HEK293 (cell line): ENCODE data around the gene AIFM1.

ENCODE experiments used
- CTCF ChIA-PET: fragments of 350-600 bp; formaldehyde crosslinking; extraction: SDS; loops from one replicate; lab custom pipeline; 2021; ENCODE audit warnings: antibody characterized with exemption; lab: Yijun Ruan, JAX
- POLR2A ChIA-PET: fragments of 300-600 bp; formaldehyde crosslinking; extraction: SDS; loops from one replicate; lab custom pipeline; 2020; ENCODE audit warnings: antibody characterized with exemption, inconsistent platforms; lab: Yijun Ruan, JAX
- H3K27ac ChIP-seq: fragments of 200-500 bp; sonication (Bioruptor generic); 2 replicates; pipeline ENCODE4 v1.5.1; 2014; ENCODE audit warnings: low read depth, low read length, control low read depth, inconsistent platforms; ENCODE audit errors: extremely low read depth
- H3K36me3 ChIP-seq, 2 experiments: fragments of 200-500 bp in 1 of 2; sonication (Bioruptor generic) in 1 of 2; 1 replicate in 1 of 2; 2 replicates in 1 of 2; pipeline ENCODE4 v1.5.1; 2014 to 2017; ENCODE audit warnings: inconsistent platforms in 2 of 2, low read length in 2 of 2; ENCODE audit not compliant: control insufficient read depth in 2 of 2, insufficient read depth in 1 of 2
- H3K4me1 ChIP-seq: fragments of 200-500 bp; sonication (Bioruptor generic); 2 replicates; pipeline ENCODE4 v1.5.1; 2014; ENCODE audit warnings: mild to moderate bottlenecking, low read length, inconsistent platforms; ENCODE audit not compliant: control insufficient read depth, insufficient read depth
- H3K4me3 ChIP-seq: 2 replicates; pipeline ENCODE4 v1.5.1; 2011; ENCODE audit warnings: low read depth, mild to moderate bottlenecking, control low read depth, low read length, moderate library complexity
- H3K9me3 ChIP-seq: fragments of 200-500 bp; sonication (Bioruptor generic); 2 replicates; pipeline ENCODE4 v1.5.1; 2014; ENCODE audit warnings: low read depth, low read length, inconsistent platforms; ENCODE audit not compliant: control insufficient read depth, insufficient read depth
- IKZF3 ChIP-seq: fragments of 450-650 bp; IDR thresholded peaks from 2 replicates; pipeline ENCODE4 v1.5.0; 2018; ENCODE audit warnings: missing biosample characterization, mild to moderate bottlenecking, missing genetic modification characterization, moderate library complexity
- KLF9 ChIP-seq: fragments of 450-650 bp; formaldehyde crosslinking; IDR thresholded peaks from 2 replicates; pipeline ENCODE4 v1.5.1; 2016; ENCODE audit warnings: missing biosample characterization, missing genetic modification characterization, low read depth
- PRDM1 ChIP-seq: fragments of 450-650 bp; formaldehyde crosslinking; IDR thresholded peaks from 2 replicates; pipeline ENCODE4; 2016; ENCODE audit warnings: missing biosample characterization, missing genetic modification characterization
- ZBTB17 ChIP-seq: fragments of 450-650 bp; formaldehyde crosslinking; IDR thresholded peaks from 2 replicates; pipeline ENCODE4 v1.5.1; 2016; ENCODE audit warnings: missing biosample characterization, missing genetic modification characterization
- ZBTB8A ChIP-seq: fragments of 450-650 bp; formaldehyde crosslinking; IDR thresholded peaks from 2 replicates; pipeline ENCODE4 v1.5.1; 2016; ENCODE audit warnings: missing biosample characterization, missing genetic modification characterization
- ZFHX2 ChIP-seq: fragments of 450-650 bp; formaldehyde crosslinking; conservative IDR thresholded peaks from 2 replicates; pipeline ENCODE4 v1.5.1; 2016; ENCODE audit warnings: missing biosample characterization, missing genetic modification characterization
- ZNF121 ChIP-seq: fragments of 450-650 bp; formaldehyde crosslinking; IDR thresholded peaks from 2 replicates; pipeline ENCODE4 v1.5.1; 2016; ENCODE audit warnings: missing biosample characterization, missing genetic modification characterization
- ZNF175 ChIP-seq: fragments of 450-650 bp; formaldehyde crosslinking; IDR thresholded peaks from 2 replicates; pipeline ENCODE4 v1.5.1; 2016; ENCODE audit warnings: missing biosample characterization, missing genetic modification characterization
- ZNF324 ChIP-seq: fragments of 450-650 bp; formaldehyde crosslinking; IDR thresholded peaks from 2 replicates; pipeline ENCODE4 v1.5.1; 2016; ENCODE audit warnings: missing biosample characterization, missing genetic modification characterization
- ZNF510 ChIP-seq: fragments of 450-650 bp; formaldehyde crosslinking; IDR thresholded peaks from 2 replicates; pipeline ENCODE4 v1.5.1; 2018; ENCODE audit warnings: mild to moderate bottlenecking, missing genetic modification characterization, missing biosample characterization; ENCODE audit not compliant: insufficient replicate concordance
- ZNF530 ChIP-seq: fragments of 450-650 bp; formaldehyde crosslinking; IDR thresholded peaks from 2 replicates; pipeline ENCODE4 v1.5.1; 2016; ENCODE audit warnings: low read depth, missing biosample characterization, missing genetic modification characterization
- ZNF658 ChIP-seq: fragments of 450-650 bp; formaldehyde crosslinking; IDR thresholded peaks from 2 replicates; pipeline ENCODE4; 2016; ENCODE audit warnings: missing biosample characterization, missing genetic modification characterization
- ZSCAN16 ChIP-seq: fragments of 450-650 bp; formaldehyde crosslinking; IDR thresholded peaks from 2 replicates; pipeline ENCODE4 v1.5.1; 2016; ENCODE audit warnings: missing biosample characterization, missing genetic modification characterization
- ZSCAN30 ChIP-seq: fragments of 450-650 bp; IDR thresholded peaks from 2 replicates; pipeline ENCODE4 v1.5.1; 2018; ENCODE audit warnings: missing biosample characterization, mild to moderate bottlenecking, missing genetic modification characterization, moderate library complexity
- ZXDB ChIP-seq: fragments of 450-650 bp; formaldehyde crosslinking; IDR thresholded peaks from 2 replicates; pipeline ENCODE4 v1.5.1; 2016; ENCODE audit warnings: missing biosample characterization, missing genetic modification characterization
- TF ChIP-seq, protein P1 (sequence below): fragments of 450-650 bp; formaldehyde crosslinking; IDR thresholded peaks from 2 replicates; pipeline ENCODE4 v1.5.1; 2017; ENCODE audit warnings: missing biosample characterization, missing genetic modification characterization
- TF ChIP-seq, protein P2 (sequence below): fragments of 450-650 bp; formaldehyde crosslinking; IDR thresholded peaks from 2 replicates; pipeline ENCODE4 v1.5.1; 2016; ENCODE audit warnings: missing biosample characterization, missing genetic modification characterization
- TF ChIP-seq, protein P3 (sequence below): fragments of 450-650 bp; formaldehyde crosslinking; IDR thresholded peaks from 2 replicates; pipeline ENCODE4 v1.5.1; 2016; ENCODE audit warnings: missing biosample characterization, missing genetic modification characterization
- TF ChIP-seq, protein P4 (sequence below): fragments of 450-650 bp; formaldehyde crosslinking; IDR thresholded peaks from 2 replicates; pipeline ENCODE4 v1.5.1; 2016; ENCODE audit warnings: missing biosample characterization, missing genetic modification characterization
- TF ChIP-seq, protein P5 (sequence below): fragments of 450-650 bp; formaldehyde crosslinking; IDR thresholded peaks from 2 replicates; pipeline ENCODE4 v1.5.1; 2016; ENCODE audit warnings: missing biosample characterization, missing genetic modification characterization
- TF ChIP-seq, protein P6 (sequence below): fragments of 450-650 bp; formaldehyde crosslinking; IDR thresholded peaks from 2 replicates; pipeline ENCODE4 v1.5.1; 2016; ENCODE audit warnings: missing biosample characterization, missing genetic modification characterization

Gene AIFM1

DNA sequence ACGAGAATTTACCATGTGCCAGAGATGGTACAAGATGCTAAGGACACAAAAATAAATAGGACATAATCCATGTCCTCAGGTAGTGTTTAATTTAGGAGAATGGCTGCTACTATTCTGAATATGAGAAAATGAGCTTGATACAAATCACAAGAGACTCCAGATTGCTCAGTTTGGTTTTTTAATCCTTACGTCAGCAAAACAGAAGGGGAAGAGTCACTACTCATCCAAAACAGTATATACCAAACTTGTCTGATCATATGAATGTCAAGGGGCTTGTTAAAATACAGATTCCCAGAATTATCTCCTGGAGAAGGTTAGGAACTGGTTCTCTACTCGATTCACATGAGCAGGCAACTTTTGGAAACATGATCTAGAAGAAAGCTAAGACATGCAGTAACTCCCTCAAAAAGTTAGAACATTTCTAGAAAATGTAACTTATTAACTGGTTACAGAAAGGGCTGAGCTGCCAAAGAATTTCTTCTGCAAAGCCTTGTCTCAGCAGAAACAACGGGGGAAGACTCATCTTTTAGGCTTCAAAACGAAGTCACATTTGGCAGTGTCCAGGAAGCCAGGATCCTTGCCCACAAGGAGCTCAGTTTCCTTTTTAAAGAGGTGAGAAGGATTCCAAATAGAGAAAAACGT is 3.4 kb downstream of the AIFM1 start (continued):
- TF ChIP-seq, protein P1, sequence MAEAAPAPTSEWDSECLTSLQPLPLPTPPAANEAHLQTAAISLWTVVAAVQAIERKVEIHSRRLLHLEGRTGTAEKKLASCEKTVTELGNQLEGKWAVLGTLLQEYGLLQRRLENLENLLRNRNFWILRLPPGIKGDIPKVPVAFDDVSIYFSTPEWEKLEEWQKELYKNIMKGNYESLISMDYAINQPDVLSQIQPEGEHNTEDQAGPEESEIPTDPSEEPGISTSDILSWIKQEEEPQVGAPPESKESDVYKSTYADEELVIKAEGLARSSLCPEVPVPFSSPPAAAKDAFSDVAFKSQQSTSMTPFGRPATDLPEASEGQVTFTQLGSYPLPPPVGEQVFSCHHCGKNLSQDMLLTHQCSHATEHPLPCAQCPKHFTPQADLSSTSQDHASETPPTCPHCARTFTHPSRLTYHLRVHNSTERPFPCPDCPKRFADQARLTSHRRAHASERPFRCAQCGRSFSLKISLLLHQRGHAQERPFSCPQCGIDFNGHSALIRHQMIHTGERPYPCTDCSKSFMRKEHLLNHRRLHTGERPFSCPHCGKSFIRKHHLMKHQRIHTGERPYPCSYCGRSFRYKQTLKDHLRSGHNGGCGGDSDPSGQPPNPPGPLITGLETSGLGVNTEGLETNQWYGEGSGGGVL: no peak
- TF ChIP-seq ZXDB (tag by site-specific recombination): no peak

DNA sequence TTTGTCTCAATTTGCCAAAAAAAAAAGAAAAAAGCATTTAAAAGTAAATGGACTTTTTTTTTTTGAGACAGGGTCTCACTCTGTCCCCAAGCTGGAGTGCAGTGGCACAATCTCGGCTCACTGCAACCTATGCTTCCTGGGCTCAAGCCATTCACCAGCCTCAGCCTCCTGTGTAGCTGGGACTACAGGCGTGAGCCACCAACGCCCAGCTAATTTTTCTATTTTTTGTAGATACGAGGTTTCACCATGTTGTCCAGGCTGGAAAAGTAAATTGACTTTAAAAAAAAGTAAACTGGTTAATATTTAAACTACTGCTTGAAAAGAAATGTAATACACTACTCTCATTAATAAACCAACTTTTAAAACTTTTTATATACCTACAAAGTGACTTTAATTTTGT is 5.9 kb downstream of the AIFM1 start:
- ChIA-PET POLR2A (no interaction called here), CTCF (interaction anchor here (0.7 kb wide), 1 partner anchor 8 kb away, joined by 3 read pairs; no protein-coding TSS in a partner anchor)
- H3K27ac ChIP-seq: no peak overlapping the region
- peaks cover 5% of the 10 kb centered on the region for H3K4me1 ChIP-seq
- H3K4me3 ChIP-seq: no peak overlapping the region
- no peaks in the 10 kb centered on the region for H3K9me3 ChIP-seq
- H3K36me3 ChIP-seq: peaks cover 0 to 8% of the 10 kb centered on the region in 2 experiments; a peak in 1 of 3 replicates
- TF ChIP-seq ZNF324: no peak
- no peak for TF ChIP-seq ZNF121 (tag by site-specific recombination)
- no peak for TF ChIP-seq ZSCAN16 (tag by site-specific recombination)
- TF ChIP-seq, protein P2, sequence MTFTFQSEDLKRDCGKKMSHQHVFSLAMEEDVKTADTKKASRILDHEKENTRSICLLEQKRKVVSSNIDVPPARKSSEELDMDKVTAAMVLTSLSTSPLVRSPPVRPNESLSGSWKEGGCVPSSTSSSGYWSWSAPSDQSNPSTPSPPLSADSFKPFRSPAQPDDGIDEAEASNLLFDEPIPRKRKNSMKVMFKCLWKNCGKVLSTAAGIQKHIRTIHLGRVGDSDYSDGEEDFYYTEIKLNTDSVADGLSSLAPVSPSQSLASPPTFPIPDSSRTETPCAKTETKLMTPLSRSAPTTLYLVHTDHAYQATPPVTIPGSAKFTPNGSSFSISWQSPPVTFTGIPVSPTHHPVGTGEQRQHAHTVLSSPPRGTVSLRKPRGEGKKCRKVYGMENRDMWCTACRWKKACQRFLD (tag by site-specific recombination): no peak
- TF ChIP-seq, protein P3, sequence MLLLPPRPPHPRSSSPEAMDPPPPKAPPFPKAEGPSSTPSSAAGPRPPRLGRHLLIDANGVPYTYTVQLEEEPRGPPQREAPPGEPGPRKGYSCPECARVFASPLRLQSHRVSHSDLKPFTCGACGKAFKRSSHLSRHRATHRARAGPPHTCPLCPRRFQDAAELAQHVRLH: no peak
- no peak for TF ChIP-seq ZNF175 (tag by site-specific recombination)
- TF ChIP-seq ZSCAN30 (tag by site-specific recombination): no peak
- TF ChIP-seq ZNF510 (tag by site-specific recombination): no peak
- TF ChIP-seq, protein P4, sequence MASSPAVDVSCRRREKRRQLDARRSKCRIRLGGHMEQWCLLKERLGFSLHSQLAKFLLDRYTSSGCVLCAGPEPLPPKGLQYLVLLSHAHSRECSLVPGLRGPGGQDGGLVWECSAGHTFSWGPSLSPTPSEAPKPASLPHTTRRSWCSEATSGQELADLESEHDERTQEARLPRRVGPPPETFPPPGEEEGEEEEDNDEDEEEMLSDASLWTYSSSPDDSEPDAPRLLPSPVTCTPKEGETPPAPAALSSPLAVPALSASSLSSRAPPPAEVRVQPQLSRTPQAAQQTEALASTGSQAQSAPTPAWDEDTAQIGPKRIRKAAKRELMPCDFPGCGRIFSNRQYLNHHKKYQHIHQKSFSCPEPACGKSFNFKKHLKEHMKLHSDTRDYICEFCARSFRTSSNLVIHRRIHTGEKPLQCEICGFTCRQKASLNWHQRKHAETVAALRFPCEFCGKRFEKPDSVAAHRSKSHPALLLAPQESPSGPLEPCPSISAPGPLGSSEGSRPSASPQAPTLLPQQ: no peak
- TF ChIP-seq ZNF530 (tag by site-specific recombination): no peak
- TF ChIP-seq, all 188 proteins: peak for 0

DNA sequence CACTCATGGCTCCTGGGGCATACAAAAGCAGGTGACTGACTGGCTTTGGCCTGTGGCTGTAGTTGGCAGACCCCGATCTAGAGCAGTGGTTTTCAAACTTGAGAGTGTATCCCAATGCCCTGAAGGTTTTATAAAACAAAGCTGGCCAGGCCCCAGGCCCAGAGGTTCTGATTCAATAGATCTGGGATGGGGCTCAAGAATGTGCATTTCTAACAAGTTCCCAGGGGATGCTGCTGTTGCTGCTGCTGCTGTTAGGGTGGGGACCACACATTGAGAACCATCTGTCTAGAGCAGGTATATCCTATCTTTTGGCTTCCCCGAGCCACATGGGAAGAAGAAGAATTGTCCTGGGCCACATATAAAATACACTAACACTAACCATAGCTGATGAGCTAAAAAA is 7.3 kb downstream of the AIFM1 start:
- H3K4me1 ChIP-seq: no peaks in the 10 kb centered on the region
- ChIA-PET CTCF (interaction anchor here (0.7 kb wide), 1 partner anchor 50 kb away, joined by 3 read pairs; no protein-coding TSS in a partner anchor), POLR2A (interaction anchor here (0.7 kb wide), 1 partner anchor 541 kb away, joined by 4 read pairs; no protein-coding TSS in a partner anchor)
- no peak overlapping the region for H3K27ac ChIP-seq
- no peak for TF ChIP-seq ZNF658 (tag by site-specific recombination)
- TF ChIP-seq, protein P5, sequence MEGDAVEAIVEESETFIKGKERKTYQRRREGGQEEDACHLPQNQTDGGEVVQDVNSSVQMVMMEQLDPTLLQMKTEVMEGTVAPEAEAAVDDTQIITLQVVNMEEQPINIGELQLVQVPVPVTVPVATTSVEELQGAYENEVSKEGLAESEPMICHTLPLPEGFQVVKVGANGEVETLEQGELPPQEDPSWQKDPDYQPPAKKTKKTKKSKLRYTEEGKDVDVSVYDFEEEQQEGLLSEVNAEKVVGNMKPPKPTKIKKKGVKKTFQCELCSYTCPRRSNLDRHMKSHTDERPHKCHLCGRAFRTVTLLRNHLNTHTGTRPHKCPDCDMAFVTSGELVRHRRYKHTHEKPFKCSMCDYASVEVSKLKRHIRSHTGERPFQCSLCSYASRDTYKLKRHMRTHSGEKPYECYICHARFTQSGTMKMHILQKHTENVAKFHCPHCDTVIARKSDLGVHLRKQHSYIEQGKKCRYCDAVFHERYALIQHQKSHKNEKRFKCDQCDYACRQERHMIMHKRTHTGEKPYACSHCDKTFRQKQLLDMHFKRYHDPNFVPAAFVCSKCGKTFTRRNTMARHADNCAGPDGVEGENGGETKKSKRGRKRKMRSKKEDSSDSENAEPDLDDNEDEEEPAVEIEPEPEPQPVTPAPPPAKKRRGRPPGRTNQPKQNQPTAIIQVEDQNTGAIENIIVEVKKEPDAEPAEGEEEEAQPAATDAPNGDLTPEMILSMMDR: no peak
- TF ChIP-seq, protein P6, sequence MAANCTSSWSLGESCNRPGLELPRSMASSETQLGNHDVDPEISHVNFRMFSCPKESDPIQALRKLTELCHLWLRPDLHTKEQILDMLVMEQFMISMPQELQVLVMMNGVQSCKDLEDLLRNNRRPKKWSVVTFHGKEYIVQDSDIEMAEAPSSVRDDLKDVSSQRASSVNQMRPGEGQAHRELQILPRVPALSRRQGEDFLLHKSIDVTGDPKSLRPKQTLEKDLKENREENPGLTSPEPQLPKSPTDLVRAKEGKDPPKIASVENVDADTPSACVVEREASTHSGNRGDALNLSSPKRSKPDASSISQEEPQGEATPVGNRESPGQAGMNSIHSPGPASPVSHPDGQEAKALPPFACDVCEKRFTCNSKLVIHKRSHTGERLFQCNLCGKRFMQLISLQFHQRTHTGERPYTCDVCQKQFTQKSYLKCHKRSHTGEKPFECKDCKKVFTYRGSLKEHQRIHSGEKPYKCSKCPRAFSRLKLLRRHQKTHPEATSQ (tag by site-specific recombination): no peak
- no peak for TF ChIP-seq ZBTB8A
- TF ChIP-seq, protein P1: no peak
- TF ChIP-seq KLF9 (tag by site-specific recombination): no peak
- TF ChIP-seq PRDM1 (tag by site-specific recombination): no peak
- TF ChIP-seq IKZF3 (tag by site-specific recombination): no peak
- no peak for TF ChIP-seq ZBTB17
- no peak for TF ChIP-seq ZSCAN30 (tag by site-specific recombination)
- no peak for TF ChIP-seq ZFHX2 (tag by site-specific recombination)
- H3K36me3 ChIP-seq: peaks cover 0 to 16% of the 10 kb centered on the region in 2 experiments; a peak in 1 of 3 replicates
- no peaks in the 10 kb centered on the region for H3K9me3 ChIP-seq
- no peak overlapping the region for H3K4me3 ChIP-seq
